Endothelial cell of umbilical vein (primary cell): Measurements from ENCODE around the gene BAG3. TPM values are rescaled to one million over a fixed set of nuclear protein-coding genes. Genes with fewer than 3 reads are reported as not detected.

Experiments
- BruUV-seq: library from RNA; stranded (reverse); fragments of 400-500 nt; replicated peaks from 2 replicates; lab custom pipeline; 2021; lab: Mats Ljungman, UMichigan
- CTCF ChIA-PET: fragments of 300-600, 350-600 bp; sonication (Branson Sonifier 250); formaldehyde crosslinking; loops from one replicate; lab custom pipeline; 2021; ENCODE audit warnings: antibody characterized with exemption, inconsistent platforms; lab: Charles Lee
- POLR2A ChIA-PET: fragments of 300-600, 350-600 bp; sonication (Branson Sonifier 250); formaldehyde crosslinking; loops from one replicate; lab custom pipeline; 2021; ENCODE audit warnings: antibody characterized with exemption, inconsistent platforms; lab: Charles Lee
- DNase-seq: peaks from one replicate; pipeline ENCODE4 v3.0.0-alpha.2; 2011; ENCODE audit warnings: low read depth, low spot score
- FAIRE-seq: peaks from 2 replicates; lab custom pipeline; 2011; peaks lifted over from hg19 to GRCh38; lab: Jason Lieb, UNC
- H2AFZ ChIP-seq: 2 replicates; pipeline ENCODE4 v1.6.0; 2012; ENCODE audit warnings: low read depth, low read length, control low read depth, inconsistent platforms
- H3K27ac ChIP-seq: 2 replicates; pipeline ENCODE4 v1.5.1; 2011; ENCODE audit warnings: low read depth, mild to moderate bottlenecking, control low read depth, low read length, moderate library complexity; ENCODE audit not compliant: insufficient read depth
- H3K27me3 ChIP-seq, 2 experiments: 2 replicates each; pipeline versions ENCODE4 v1.6.0 to v1.6.1; 2011; ENCODE audit warnings: low read length in 2 of 2, mixed read lengths in 1 of 2; ENCODE audit not compliant: control insufficient read depth in 2 of 2, insufficient read depth in 2 of 2
- H3K36me3 ChIP-seq, 2 experiments: 2 replicates in 1 of 2; 3 replicates in 1 of 2; pipeline ENCODE4 v1.5.1; 2011; ENCODE audit warnings: low read length in 2 of 2, mild to moderate bottlenecking in 1 of 2, moderate library complexity in 1 of 2; ENCODE audit not compliant: control insufficient read depth in 2 of 2, insufficient read depth in 2 of 2; ENCODE audit errors: extremely low read depth in 1 of 2
- H3K4me1 ChIP-seq: 3 replicates; pipeline ENCODE4 v1.5.1; 2011; ENCODE audit warnings: mild to moderate bottlenecking, low read length; ENCODE audit not compliant: control insufficient read depth, insufficient read depth; ENCODE audit errors: extremely low read depth
- H3K4me2 ChIP-seq: 2 replicates; pipeline ENCODE4 v1.6.1; 2011; ENCODE audit warnings: low read length, control low read depth, mixed read lengths; ENCODE audit not compliant: insufficient read depth
- H3K4me3 ChIP-seq, 3 experiments: fragments of 200-600 bp in 1 of 3; sonication (generic), shearing (Covaris generic) in 1 of 3; replicated peaks in 1 of 3; 2 replicates each; pipeline ENCODE4 v1.5.1; 2011 to 2016; ENCODE audit warnings: control low read depth in 3 of 3, low read length in 3 of 3, mild to moderate bottlenecking in 2 of 3, inconsistent platforms in 1 of 3, low read depth in 1 of 3, moderate library complexity in 1 of 3; ENCODE audit not compliant: insufficient read depth in 1 of 3
- H3K79me2 ChIP-seq: 2 replicates; pipeline ENCODE4 v1.6.0; 2012; ENCODE audit warnings: low read length, inconsistent platforms; ENCODE audit not compliant: control insufficient read depth, insufficient read depth
- H3K9ac ChIP-seq: replicated peaks from 2 replicates; pipeline ENCODE3; 2011; ENCODE audit warnings: low read length, control low read depth; ENCODE audit not compliant: insufficient read depth; ENCODE audit errors: extremely low read depth
- H3K9me1 ChIP-seq: replicated peaks from 3 replicates; pipeline ENCODE4 v1.6.0; 2011; ENCODE audit warnings: mild to moderate bottlenecking, low read length; ENCODE audit not compliant: control insufficient read depth, insufficient read depth; ENCODE audit errors: extremely low read depth
- H3K9me3 ChIP-seq: replicated peaks from 2 replicates; pipeline ENCODE4 v1.5.1; 2012; ENCODE audit warnings: low read length, inconsistent platforms; ENCODE audit not compliant: control insufficient read depth, insufficient read depth
- H4K20me1 ChIP-seq: replicated peaks from 2 replicates; pipeline ENCODE3; 2011; ENCODE audit warnings: mild to moderate bottlenecking, low read length; ENCODE audit not compliant: control insufficient read depth, insufficient read depth; ENCODE audit errors: extremely low read depth
- CTCF ChIP-seq, 2 donors: IDR thresholded peaks; 1 replicate in 1 of 2; 2 replicates in 1 of 2; pipeline ENCODE4 v1.5.1; 2011; ENCODE audit warnings: low read length in 2 of 2, mild to moderate bottlenecking in 2 of 2, moderate library complexity in 2 of 2, control low read depth in 1 of 2, inconsistent platforms in 1 of 2, low read depth in 1 of 2; ENCODE audit not compliant: insufficient read depth in 1 of 2; ENCODE audit errors: extremely low read depth in 1 of 2
- EZH2 ChIP-seq: IDR thresholded peaks from 2 replicates; pipeline ENCODE4 v1.6.1; 2012; ENCODE audit warnings: borderline replicate concordance, low read depth, mild to moderate bottlenecking, moderate library complexity, low read length, inconsistent platforms; ENCODE audit not compliant: severe bottlenecking
- GATA2 ChIP-seq: IDR thresholded peaks from 2 replicates; pipeline ENCODE4 v1.7.0; 2011; ENCODE audit warnings: low read depth, mild to moderate bottlenecking, moderate library complexity, mixed read lengths, low read length; ENCODE audit not compliant: insufficient read length, insufficient read depth
- JUN ChIP-seq: IDR thresholded peaks from 2 replicates; pipeline ENCODE4 v1.6.1; 2011; ENCODE audit warnings: borderline replicate concordance, low read depth; ENCODE audit not compliant: insufficient read length, insufficient read depth
- MYC ChIP-seq: IDR thresholded peaks from one replicate; pipeline ENCODE4 v1.6.1; 2011; ENCODE audit warnings: mild to moderate bottlenecking, low read depth, low read length
- POLR2A ChIP-seq: IDR thresholded peaks from 2 replicates; pipeline ENCODE4 v1.6.1; 2012; ENCODE audit warnings: low read depth, mild to moderate bottlenecking, control low read depth, low read length
- dilution Hi-C: fragments of 300-500 bp; cut with MboI; formaldehyde crosslinking; loops from one replicate; pipeline ENCODE4 v1.15.0; 2019; ENCODE audit warnings: low sequenced_read_pairs; ENCODE audit not compliant: extremely low pct_ligation_motif_present
- intact Hi-C: fragments of 100-400 bp; cut with micrococcal nuclease; formaldehyde crosslinking; loops from one replicate; pipeline ENCODE4 v1.10.0; 2022
- polyA plus RNA-seq, 4 experiments: library from polyadenylated mRNA; depleted of rRNA in 3 of 4; stranded (reverse) in 3 of 4; unstranded in 1 of 4; fragments of >200 nt; gene quantifications; 2 replicates each; pipeline versions ENCODE4 v1.2.1 to v1.2.3, GENCODE V29; 2011 to 2012; ENCODE audit warnings: missing spikeins in 1 of 4
- total RNA-seq: library from RNA; stranded (reverse); gene quantifications from 2 replicates; pipeline ENCODE4 v1.2.3, GENCODE V29; 2021

The BAG3 gene
- total and polyA plus RNA-seq, 2 donors (not counting 3 experiments of a cell fraction or from before 2014, with no cell fraction given), result 25.2 to 66.7 TPM

DNA sequence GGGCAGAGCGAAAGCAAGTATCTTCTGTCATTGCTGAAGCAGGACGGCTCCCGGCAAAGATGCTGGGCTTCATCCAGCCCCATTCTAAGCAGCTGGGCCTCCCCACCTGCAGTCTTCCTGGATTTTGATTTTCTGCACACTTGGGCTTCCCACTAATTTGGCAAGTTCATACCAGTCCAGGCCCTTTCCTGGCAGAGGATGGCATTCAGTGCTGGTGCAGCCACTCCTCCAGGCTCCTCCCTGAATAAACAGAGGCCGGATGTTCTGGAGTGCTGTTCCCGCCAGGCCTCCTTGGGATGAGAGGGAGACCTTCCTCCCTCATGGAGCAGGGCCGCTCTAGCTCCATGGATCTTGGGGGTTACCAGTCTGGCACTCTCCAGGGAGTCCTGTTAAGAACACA lies 3.4 kb downstream of the BAG3 start:
- Histone ChIP-seq H3K27ac (peak overlapping the region; percentile 43), H3K9me3 (no peaks in the 10 kb centered on the region), H3K79me2 (peaks cover 80% of the 10 kb centered on the region), H3K36me3 (peaks cover 0 to 7% of the 10 kb centered on the region in 2 experiments), H2AFZ (no peak overlapping the region), H3K9ac (peak overlapping the region; percentile 4), H4K20me1 (peaks cover 3% of the 10 kb centered on the region), H3K4me3 (peak overlapping the region in 1 of 3 experiments; percentile 97), H3K4me2 (peak overlapping the region; percentile 95), H3K4me1 (peaks cover 57% of the 10 kb centered on the region), H3K9me1 (no peaks in the 10 kb centered on the region), H3K27me3 (no peaks in the 10 kb centered on the region)
- ChIA-PET POLR2A (no interaction called here), CTCF (interaction anchor here (0.7 to 1.5 kb wide), 4 partner anchors 26 to 455 kb away, joined by 3 to 8 read pairs (median 6); no protein-coding TSS in a partner anchor)
- TF ChIP-seq GATA2 (no peak), POLR2A (peak; percentile 30), EZH2 (no peak), CTCF (IDR thresholded peaks at IDR 0.05; ENCODE audit: extremely low read depth in 1 of 2, insufficient read depth in 1 of 2, low read depth in 1 of 2, low read length in 2 of 2) (no peak), MYC (no peak), JUN (no peak)
- FAIRE-seq (peak; percentile 79), DNase-seq (peak; percentile 52)
- no TSS peak for BruUV-seq
- intact Hi-C loops, result loop anchor here (10.0 kb wide), 2 partner anchors 450 to 550 kb away; partner anchors contain the start of genes DENND10 and GRK5
- dilution Hi-C loops, result no loop called here
